Measurements from ENCODE around the gene SZT2. TPM values are rescaled to one million over a fixed set of nuclear protein-coding genes. Genes with fewer than 3 reads are reported as not detected.

SZT2 gene
- total RNA-seq, 1 experiment from 2014 or later, result 71.6 TPM

DNA sequence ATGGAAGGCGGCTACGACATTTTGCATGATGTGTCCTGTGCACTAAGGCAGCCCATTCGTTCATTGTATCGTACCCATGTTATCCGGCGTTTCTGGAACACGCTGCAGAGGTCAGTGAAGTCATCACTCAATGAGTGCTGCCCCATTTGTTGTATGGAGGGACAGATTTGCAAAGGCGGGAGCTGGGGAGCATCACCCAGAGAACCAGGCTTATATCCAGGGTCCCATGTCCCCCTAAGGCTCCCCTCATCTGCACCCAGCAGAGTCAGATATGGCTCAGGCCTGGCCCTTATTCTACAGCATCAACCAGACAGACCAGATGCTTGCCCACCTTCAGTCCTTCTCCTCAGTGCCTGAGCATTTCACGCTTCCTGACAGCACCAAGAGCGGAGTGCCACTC, 31.2 kb downstream of the SZT2 start:
- CTCF ChIA-PET, result interaction anchor here (0.5 kb wide), 1 partner anchor 8 kb away, joined by 5 read pairs; no protein-coding TSS in a partner anchor
- Histone ChIP-seq H3K36me3 (ENCODE audit: low read depth) (peaks cover 45% of the 10 kb centered on the region), H3K4me2 (no peak overlapping the region), H3F3A (ENCODE audit: insufficient read depth, low read depth) (peaks cover 29% of the 10 kb centered on the region), H3K9me3 (ENCODE audit: insufficient read depth, low read depth) (no peaks in the 10 kb centered on the region), H3K79me2 (ENCODE audit: low read depth) (no peaks in the 10 kb centered on the region), H3K27me3 (ENCODE audit: insufficient read depth, low read depth) (no peaks in the 10 kb centered on the region), H2AFZ (no peak overlapping the region), H3K4me1 (replicated peaks; ENCODE audit: insufficient read depth) (peaks cover 18% of the 10 kb centered on the region), H3K9me2 (ENCODE audit: insufficient read depth) (no peaks in the 10 kb centered on the region), H4K20me1 (ENCODE audit: insufficient read depth) (no peaks in the 10 kb centered on the region; the same call in 1 of the 2 replicates), H3K4me3 (no peak overlapping the region), H3K27ac (no peak overlapping the region)
- DNase-seq, result no peak
- intact Hi-C loops (cut with micrococcal nuclease; ENCODE audit: unreplicated experiment), result no loop called here
- no TSS peak for BruUV-seq (replicated peaks)
- TF ChIP-seq EZH2 (IDR thresholded peaks at IDR 0.05; ENCODE audit: low read depth), result no peak
- TF ChIP-seq, protein P1, sequence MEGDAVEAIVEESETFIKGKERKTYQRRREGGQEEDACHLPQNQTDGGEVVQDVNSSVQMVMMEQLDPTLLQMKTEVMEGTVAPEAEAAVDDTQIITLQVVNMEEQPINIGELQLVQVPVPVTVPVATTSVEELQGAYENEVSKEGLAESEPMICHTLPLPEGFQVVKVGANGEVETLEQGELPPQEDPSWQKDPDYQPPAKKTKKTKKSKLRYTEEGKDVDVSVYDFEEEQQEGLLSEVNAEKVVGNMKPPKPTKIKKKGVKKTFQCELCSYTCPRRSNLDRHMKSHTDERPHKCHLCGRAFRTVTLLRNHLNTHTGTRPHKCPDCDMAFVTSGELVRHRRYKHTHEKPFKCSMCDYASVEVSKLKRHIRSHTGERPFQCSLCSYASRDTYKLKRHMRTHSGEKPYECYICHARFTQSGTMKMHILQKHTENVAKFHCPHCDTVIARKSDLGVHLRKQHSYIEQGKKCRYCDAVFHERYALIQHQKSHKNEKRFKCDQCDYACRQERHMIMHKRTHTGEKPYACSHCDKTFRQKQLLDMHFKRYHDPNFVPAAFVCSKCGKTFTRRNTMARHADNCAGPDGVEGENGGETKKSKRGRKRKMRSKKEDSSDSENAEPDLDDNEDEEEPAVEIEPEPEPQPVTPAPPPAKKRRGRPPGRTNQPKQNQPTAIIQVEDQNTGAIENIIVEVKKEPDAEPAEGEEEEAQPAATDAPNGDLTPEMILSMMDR (conservative IDR thresholded peaks at IDR 0.05), result no peak
- POLR2A ChIA-PET (ENCODE audit: unreplicated experiment), result interaction anchor here (0.6 kb wide), 1 partner anchor 1078 kb away, joined by 4 read pairs; no protein-coding TSS in a partner anchor

DNA sequence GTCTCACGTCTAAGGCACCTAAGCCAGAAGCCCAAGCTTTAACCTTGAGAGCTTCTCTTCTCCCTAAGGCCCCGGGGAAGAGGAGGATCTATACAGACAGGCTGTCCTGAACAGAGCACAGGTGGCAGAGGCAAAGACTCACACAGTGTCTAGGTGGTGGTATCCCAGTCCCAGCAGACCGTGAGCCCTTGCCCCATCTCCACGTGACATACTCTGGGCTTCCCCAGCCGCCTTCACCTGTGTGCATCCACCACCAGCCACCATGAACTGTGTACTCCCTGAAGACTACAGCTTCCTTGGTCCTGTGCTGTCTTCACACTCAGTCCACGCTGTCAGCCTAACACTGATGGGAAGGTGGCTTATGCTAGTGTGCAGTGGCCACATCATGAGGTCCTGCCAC, 31.7 kb downstream of the SZT2 start:
- no peak for DNase-seq
- Histone ChIP-seq H3K4me1 (replicated peaks; ENCODE audit: insufficient read depth) (peaks cover 18% of the 10 kb centered on the region), H3K79me2 (ENCODE audit: low read depth) (no peaks in the 10 kb centered on the region), H3K36me3 (ENCODE audit: low read depth) (peaks cover 45% of the 10 kb centered on the region), H3K4me3 (no peak overlapping the region), H3K4me2 (no peak overlapping the region), H3K9me3 (ENCODE audit: insufficient read depth, low read depth) (no peaks in the 10 kb centered on the region), H4K20me1 (ENCODE audit: insufficient read depth) (no peaks in the 10 kb centered on the region; the same call in 1 of the 2 replicates), H2AFZ (no peak overlapping the region), H3K9me2 (ENCODE audit: insufficient read depth) (no peaks in the 10 kb centered on the region), H3K27me3 (ENCODE audit: insufficient read depth, low read depth) (no peaks in the 10 kb centered on the region), H3F3A (ENCODE audit: insufficient read depth, low read depth) (peaks cover 29% of the 10 kb centered on the region), H3K27ac (no peak overlapping the region)
- no TSS peak for BruUV-seq (replicated peaks)
- POLR2A ChIA-PET (ENCODE audit: unreplicated experiment), result interaction anchor here (0.6 kb wide), 1 partner anchor 1077 kb away, joined by 4 read pairs; no protein-coding TSS in a partner anchor
- intact Hi-C loops (cut with micrococcal nuclease; ENCODE audit: unreplicated experiment), result no loop called here
- CTCF ChIA-PET, result interaction anchor here (0.5 to 0.6 kb wide), 2 partner anchors 9 to 41 kb away, joined by 4 to 5 read pairs; no protein-coding TSS in a partner anchor
- TF ChIP-seq, protein P1 (conservative IDR thresholded peaks at IDR 0.05), result no peak
- TF ChIP-seq EZH2 (IDR thresholded peaks at IDR 0.05; ENCODE audit: low read depth), result no peak

DNA sequence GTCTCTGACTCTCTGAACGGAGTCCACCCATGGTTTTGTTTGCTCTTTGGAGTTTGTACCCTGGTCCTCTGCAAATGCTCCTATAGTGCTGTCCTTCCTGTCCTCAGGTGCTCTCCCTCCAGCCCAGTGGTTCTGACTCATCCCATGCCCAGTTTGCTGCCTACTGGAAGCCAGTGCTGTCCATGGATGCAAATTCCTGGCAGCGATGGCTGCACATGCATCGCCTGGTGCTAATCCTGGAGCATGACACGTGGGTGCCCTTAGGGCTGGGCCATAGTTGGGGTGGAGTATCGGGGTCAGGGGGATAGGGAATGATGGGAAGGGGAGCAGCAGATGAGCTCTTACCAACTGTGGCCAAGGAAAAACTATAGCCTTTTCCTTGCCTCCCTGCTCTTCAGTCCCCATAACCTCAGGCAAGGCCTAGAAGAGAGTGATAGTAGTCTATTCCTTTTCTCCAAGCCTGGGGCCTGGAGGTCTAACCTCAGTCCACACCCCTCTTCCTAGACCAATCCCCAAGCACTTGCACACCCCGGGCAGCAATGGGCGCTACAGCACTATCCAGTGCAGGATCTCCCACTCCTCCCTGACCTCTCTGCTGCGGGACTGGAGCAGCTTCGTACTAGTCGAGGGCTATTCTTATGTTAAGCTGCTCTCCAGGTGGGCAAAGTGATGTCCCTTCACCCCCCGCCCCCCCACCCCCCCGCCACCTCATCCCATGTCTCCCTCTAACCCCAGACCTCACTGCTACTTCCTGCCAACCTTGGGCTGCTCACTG, 32.5 kb downstream of the SZT2 start:
- no peaks in the 10 kb centered on the region for H3K9me3 ChIP-seq (ENCODE audit: insufficient read depth, low read depth)
- intact Hi-C loops (cut with micrococcal nuclease; ENCODE audit: unreplicated experiment), result no loop called here
- H4K20me1 ChIP-seq (ENCODE audit: insufficient read depth), result no peaks in the 10 kb centered on the region; the same call in 1 of the 2 replicates
- H3K79me2 ChIP-seq (ENCODE audit: low read depth), result no peaks in the 10 kb centered on the region
- H3K36me3 ChIP-seq (ENCODE audit: low read depth), result peaks cover 52% of the 10 kb centered on the region
- ChIA-PET POLR2A (ENCODE audit: unreplicated experiment) (no interaction called here), CTCF (no interaction called here)
- H3K27ac ChIP-seq, result no peak overlapping the region
- no peak overlapping the region for H3K4me2 ChIP-seq
- DNase-seq, result no peak
- H3K9me2 ChIP-seq (ENCODE audit: insufficient read depth), result no peaks in the 10 kb centered on the region
- peaks cover 29% of the 10 kb centered on the region for H3F3A ChIP-seq (ENCODE audit: insufficient read depth, low read depth)
- no peaks in the 10 kb centered on the region for H3K27me3 ChIP-seq (ENCODE audit: insufficient read depth, low read depth)
- H3K4me1 ChIP-seq (replicated peaks; ENCODE audit: insufficient read depth), result peaks cover 18% of the 10 kb centered on the region
- H2AFZ ChIP-seq, result no peak overlapping the region
- no peak overlapping the region for H3K4me3 ChIP-seq
- BruUV-seq (replicated peaks), result no TSS peak
- TF ChIP-seq, protein P1 (conservative IDR thresholded peaks at IDR 0.05), result no peak
- TF ChIP-seq EZH2 (IDR thresholded peaks at IDR 0.05; ENCODE audit: low read depth), result no peak
